Stomach (tissue), 4 donors: ENCODE measurements around the gene FARSB.

ENCODE experiments used
- EP300 ChIP-seq: sonication (generic); formaldehyde crosslinking; IDR thresholded peaks from one replicate; pipeline ENCODE4 v1.6.1; 2017; ENCODE audit warnings: antibody characterized with exemption
- POLR2A ChIP-seq, 4 donors: fragments of 450-650 bp; IDR thresholded peaks; one replicate each; pipeline ENCODE4 v1.6.1; 2016; ENCODE audit warnings: antibody characterized with exemption in 4 of 4, control low read depth in 2 of 4, mild to moderate bottlenecking in 1 of 4, moderate library complexity in 1 of 4
- POLR2AphosphoS5 ChIP-seq, 3 donors: sonication (generic); formaldehyde crosslinking; IDR thresholded peaks; one replicate each; pipeline ENCODE4 v1.6.1; 2016; ENCODE audit warnings: antibody characterized with exemption in 3 of 3
- TF ChIP-seq, protein P1 (sequence below), 7 experiments: fragments of 450-650 bp in 4 of 7; fragments of 200-600 bp in 3 of 7; sonication (generic) in 3 of 7; IDR thresholded peaks; one replicate each; pipeline ENCODE4 v1.5.1; 2016 to 2019; ENCODE audit warnings: antibody characterized with exemption in 7 of 7, control low read depth in 2 of 7, mild to moderate bottlenecking in 1 of 7

- TF ChIP-seq, protein P1, sequence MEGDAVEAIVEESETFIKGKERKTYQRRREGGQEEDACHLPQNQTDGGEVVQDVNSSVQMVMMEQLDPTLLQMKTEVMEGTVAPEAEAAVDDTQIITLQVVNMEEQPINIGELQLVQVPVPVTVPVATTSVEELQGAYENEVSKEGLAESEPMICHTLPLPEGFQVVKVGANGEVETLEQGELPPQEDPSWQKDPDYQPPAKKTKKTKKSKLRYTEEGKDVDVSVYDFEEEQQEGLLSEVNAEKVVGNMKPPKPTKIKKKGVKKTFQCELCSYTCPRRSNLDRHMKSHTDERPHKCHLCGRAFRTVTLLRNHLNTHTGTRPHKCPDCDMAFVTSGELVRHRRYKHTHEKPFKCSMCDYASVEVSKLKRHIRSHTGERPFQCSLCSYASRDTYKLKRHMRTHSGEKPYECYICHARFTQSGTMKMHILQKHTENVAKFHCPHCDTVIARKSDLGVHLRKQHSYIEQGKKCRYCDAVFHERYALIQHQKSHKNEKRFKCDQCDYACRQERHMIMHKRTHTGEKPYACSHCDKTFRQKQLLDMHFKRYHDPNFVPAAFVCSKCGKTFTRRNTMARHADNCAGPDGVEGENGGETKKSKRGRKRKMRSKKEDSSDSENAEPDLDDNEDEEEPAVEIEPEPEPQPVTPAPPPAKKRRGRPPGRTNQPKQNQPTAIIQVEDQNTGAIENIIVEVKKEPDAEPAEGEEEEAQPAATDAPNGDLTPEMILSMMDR (IDR thresholded peaks at IDR 0.05), result no peak
- no peak for TF ChIP-seq POLR2A (IDR thresholded peaks at IDR 0.05)
- TF ChIP-seq EP300, result no peak
- TF ChIP-seq POLR2AphosphoS5 (IDR thresholded peaks at IDR 0.05), result no peak
Observed at GRCh38 chr2:222673883-222674282, 18.0 kb upstream of the FARSB start.
